ENCODE data around the gene SIK3. TPM values are rescaled to one million over a fixed set of nuclear protein-coding genes. Genes with fewer than 3 reads are reported as not detected.

SIK3 gene
- total and polyA plus RNA-seq, 8 donors: 11.1 to 27.3 (median 24.0) TPM

GRCh38 chr11:116870054-116870453 lies 228.2 kb downstream of the SIK3 start:
- FAIRE-seq (no peak), DNase-seq (no peak), ATAC-seq (peak in 2 of 4 donors; percentile 26 to 46)
- intact Hi-C loops (cut with DNase I): loop anchor here in 1 of 3 donors (10.0 kb wide), 1 partner anchor 235 kb away; no protein-coding TSS in a partner anchor
- 82 to 85% methylated on average over 3 of the region's 3 CpGs for WGBS, 2 donors
- H3K4me1 ChIP-seq: no peaks in the 10 kb centered on the region
- TF ChIP-seq CTCF (IDR thresholded peaks at IDR 0.05): no peak
- H3K27ac ChIP-seq: no peak overlapping the region
- H3K9me3 ChIP-seq: no peaks in the 10 kb centered on the region
- H3K4me3 ChIP-seq: no peak overlapping the region
- H3K36me3 ChIP-seq: peaks cover 4 to 57% (median 19%) of the 10 kb centered on the region in 3 donors
- no peaks in the 10 kb centered on the region for H3K27me3 ChIP-seq

- H3K27me3 ChIP-seq: no peaks in the 10 kb centered on the region
- no peak for TF ChIP-seq CTCF (IDR thresholded peaks at IDR 0.05)
- intact Hi-C loops (cut with DNase I): loop anchor here in 2 of 3 donors (10.0 kb wide), 2 partner anchors 235 to 355 kb away; no protein-coding TSS in a partner anchor
- no peaks in the 10 kb centered on the region for H3K9me3 ChIP-seq
- no peak overlapping the region for H3K4me3 ChIP-seq
- H3K36me3 ChIP-seq: peaks cover 4 to 53% (median 19%) of the 10 kb centered on the region in 3 donors
- ATAC-seq (peak in 1 of 4 donors; percentile 26), DNase-seq (no peak), FAIRE-seq (no peak)
- no peaks in the 10 kb centered on the region for H3K4me1 ChIP-seq
- 62 to 74% methylated on average over 4 of the region's 4 CpGs for WGBS, 2 donors
- no peak overlapping the region for H3K27ac ChIP-seq
Observed at GRCh38 chr11:116869610-116870009, 228.6 kb downstream of the SIK3 start.

GRCh38 chr11:116868066-116868465 lies 230.2 kb downstream of the SIK3 start:
- Histone ChIP-seq H3K36me3 (peaks cover 4 to 45% (median 14%) of the 10 kb centered on the region in 3 donors), H3K27me3 (no peaks in the 10 kb centered on the region), H3K9me3 (no peaks in the 10 kb centered on the region), H3K4me3 (no peak overlapping the region), H3K27ac (no peak overlapping the region), H3K4me1 (no peaks in the 10 kb centered on the region)
- intact Hi-C loops (cut with DNase I): loop anchor here in 1 of 3 donors (10.0 kb wide), 1 partner anchor 357 kb away; no protein-coding TSS in a partner anchor
- TF ChIP-seq CTCF (IDR thresholded peaks at IDR 0.05): no peak
- WGBS, 2 donors: 86 to 90% methylated on average over 3 of the region's 3 CpGs
- FAIRE-seq (no peak), ATAC-seq (no peak), DNase-seq (no peak)

- DNase-seq (no peak), FAIRE-seq (no peak), ATAC-seq (no peak)
- H3K4me3 ChIP-seq: no peak overlapping the region
- peaks cover 4 to 41% (median 14%) of the 10 kb centered on the region in 3 donors for H3K36me3 ChIP-seq
- H3K27ac ChIP-seq: no peak overlapping the region
- no peaks in the 10 kb centered on the region for H3K27me3 ChIP-seq
- intact Hi-C loops (cut with DNase I): loop anchor here in 1 of 3 donors (10.0 kb wide), 1 partner anchor 357 kb away; no protein-coding TSS in a partner anchor
- H3K4me1 ChIP-seq: no peaks in the 10 kb centered on the region
- no peaks in the 10 kb centered on the region for H3K9me3 ChIP-seq
- WGBS, 2 donors: 91 to 96% methylated on average over 11 of the region's 11 CpGs
- no peak for TF ChIP-seq CTCF (IDR thresholded peaks at IDR 0.05)
Observed at GRCh38 chr11:116867619-116868018, 230.6 kb downstream of the SIK3 start.

- no peak overlapping the region for H3K27ac ChIP-seq
- ATAC-seq (no peak), FAIRE-seq (no peak), DNase-seq (no peak)
- intact Hi-C loops (cut with DNase I): loop anchor here in 1 of 3 donors (10.0 kb wide), 1 partner anchor 358 kb away; no protein-coding TSS in a partner anchor
- H3K36me3 ChIP-seq: peaks cover 4 to 41% (median 14%) of the 10 kb centered on the region in 3 donors
- H3K27me3 ChIP-seq: no peaks in the 10 kb centered on the region
- WGBS, 2 donors: 89 to 90% methylated on average over 6 of the region's 6 CpGs
- no peaks in the 10 kb centered on the region for H3K9me3 ChIP-seq
- H3K4me3 ChIP-seq: no peak overlapping the region
- no peaks in the 10 kb centered on the region for H3K4me1 ChIP-seq
- TF ChIP-seq CTCF (IDR thresholded peaks at IDR 0.05): no peak
Observed at GRCh38 chr11:116866804-116867455, 231.3 kb downstream of the SIK3 start.
